A549 treated with DMSO at 1 μM for 4 hours (cell line): ENCODE measurements around the gene ST8SIA2. TPM values are rescaled to one million over a fixed set of nuclear protein-coding genes. Genes with fewer than 3 reads are reported as not detected.

Experiments
- total RNA-seq: library from RNA; stranded (reverse); fragments of 200-300 nt; extraction: Qiagen RNA extraction; gene quantifications from 5 replicates; pipeline ENCODE4 v1.2.3, GENCODE V29; 2022; ENCODE audit warnings: low read depth

Gene ST8SIA2
- 0.40 to 1.1 TPM (median 0.64 TPM) in 5 replicates for total RNA-seq

GRCh38 chr15:92393071-92393979 lies at the start of gene ST8SIA2:
Gene ST8SIA2, plus strand, starts transcription at chr15:92393881. Its CDS starts 184 bp downstream, at chr15:92394065.

